HepG2 (cell line): Measurements from ENCODE around the gene ENDOD1. TPM values are rescaled to one million over a fixed set of nuclear protein-coding genes. Genes with fewer than 3 reads are reported as not detected.

Experiments
- DDIT3 ChIP-seq: sonication (generic); formaldehyde crosslinking; IDR thresholded peaks from 2 replicates; pipeline ENCODE4 v1.4.0; 2020; ENCODE audit warnings: mild to moderate bottlenecking, missing genetic modification reagents
- HIC2 ChIP-seq: sonication (generic); formaldehyde crosslinking; IDR thresholded peaks from 2 replicates; pipeline ENCODE4 v1.9.0; 2022; ENCODE audit warnings: low read depth, missing genetic modification reagents
- JDP2 ChIP-seq: sonication (generic); formaldehyde crosslinking; IDR thresholded peaks from 2 replicates; pipeline ENCODE4 v1.8.1; 2022; ENCODE audit warnings: missing genetic modification reagents, borderline replicate concordance
- MAF1 ChIP-seq: sonication (generic); formaldehyde crosslinking; IDR thresholded peaks from 2 replicates; pipeline ENCODE4 v1.5.0; 2020; ENCODE audit warnings: missing genetic modification reagents, borderline replicate concordance
- PATZ1 ChIP-seq: sonication (generic); formaldehyde crosslinking; IDR thresholded peaks from 2 replicates; pipeline ENCODE4 v1.4.0; 2020; ENCODE audit warnings: missing genetic modification reagents
- ZNF253 ChIP-seq: sonication (generic); formaldehyde crosslinking; IDR thresholded peaks from 2 replicates; pipeline ENCODE4 v1.8.0; 2022; ENCODE audit warnings: mild to moderate bottlenecking, missing genetic modification reagents, borderline replicate concordance
- ZNF3 ChIP-seq: IDR thresholded peaks from 2 replicates; pipeline ENCODE4 v1.7.0; 2017; ENCODE audit warnings: inconsistent platforms
- ZNF549 ChIP-seq: sonication (generic); formaldehyde crosslinking; IDR thresholded peaks from 2 replicates; pipeline ENCODE4 v1.5.0; 2020; ENCODE audit warnings: missing genetic modification reagents
- ZNF572 ChIP-seq: sonication (generic); formaldehyde crosslinking; IDR thresholded peaks from 2 replicates; pipeline ENCODE4 v1.5.1; 2020; ENCODE audit warnings: mild to moderate bottlenecking, missing genetic modification reagents
- ZNF589 ChIP-seq: sonication (generic); formaldehyde crosslinking; conservative IDR thresholded peaks from 2 replicates; pipeline ENCODE4 v1.8.0; 2022; ENCODE audit warnings: mild to moderate bottlenecking, moderate library complexity, missing genetic modification reagents
- ZNF598 ChIP-seq: sonication (generic); formaldehyde crosslinking; IDR thresholded peaks from 2 replicates; pipeline ENCODE4 v1.5.1; 2020; ENCODE audit warnings: mild to moderate bottlenecking, missing genetic modification reagents, borderline replicate concordance
- ZNF7 ChIP-seq: IDR thresholded peaks from 2 replicates; pipeline ENCODE4 v1.6.1; 2016; ENCODE audit warnings: missing biosample characterization, missing genetic modification reagents
- ZNF839 ChIP-seq: sonication (generic); formaldehyde crosslinking; IDR thresholded peaks from 2 replicates; pipeline ENCODE4 v1.4.0; 2020; ENCODE audit warnings: missing genetic modification reagents, mild to moderate bottlenecking, borderline replicate concordance
- polyA plus RNA-seq, 8 experiments: library from polyadenylated mRNA; depleted of rRNA in 3 of 8; stranded (reverse) in 7 of 8; unstranded in 1 of 8; fragments of >200 nt; fragmentation: Illumina TruSeq in 4 of 8; extraction: Trizol in 4 of 8; gene quantifications; 2 replicates each; pipeline versions ENCODE4 v1.2.1 to v1.2.3, GENCODE V29; 2011 to 2016; ENCODE audit warnings: low read depth in 4 of 8, missing spikeins in 1 of 8, mixed read lengths in 1 of 8; ENCODE audit not compliant: insufficient read depth in 1 of 8
- total RNA-seq, 5 experiments: library from RNA; depleted of rRNA; stranded (reverse); fragments of >200 nt; fragmentation: Illumina TruSeq; extraction: Trizol; gene quantifications; 2 replicates each; pipeline ENCODE4 v1.2.3, GENCODE V29; 2016; ENCODE audit warnings: low read depth in 1 of 5
- TF ChIP-seq, protein P1 (sequence below): sonication (generic); formaldehyde crosslinking; IDR thresholded peaks from 2 replicates; pipeline ENCODE4 v1.8.1; 2022; ENCODE audit warnings: low read depth, mild to moderate bottlenecking, missing genetic modification reagents
- TF ChIP-seq, protein P2 (sequence below): sonication (generic); formaldehyde crosslinking; IDR thresholded peaks from 2 replicates; pipeline ENCODE4 v1.8.0; 2022; ENCODE audit warnings: mild to moderate bottlenecking, missing genetic modification reagents, borderline replicate concordance
- TF ChIP-seq, protein P3 (sequence below): sonication (generic); formaldehyde crosslinking; IDR thresholded peaks from 2 replicates; pipeline ENCODE4 v1.4.0; 2020; ENCODE audit warnings: mild to moderate bottlenecking, missing genetic modification reagents

The ENDOD1 gene
- total and polyA plus RNA-seq, 2 of the 13 experiments (the other 11 are each of a cell fraction or from before 2014, with no cell fraction given), result 2.0 to 6.8 TPM

DNA sequence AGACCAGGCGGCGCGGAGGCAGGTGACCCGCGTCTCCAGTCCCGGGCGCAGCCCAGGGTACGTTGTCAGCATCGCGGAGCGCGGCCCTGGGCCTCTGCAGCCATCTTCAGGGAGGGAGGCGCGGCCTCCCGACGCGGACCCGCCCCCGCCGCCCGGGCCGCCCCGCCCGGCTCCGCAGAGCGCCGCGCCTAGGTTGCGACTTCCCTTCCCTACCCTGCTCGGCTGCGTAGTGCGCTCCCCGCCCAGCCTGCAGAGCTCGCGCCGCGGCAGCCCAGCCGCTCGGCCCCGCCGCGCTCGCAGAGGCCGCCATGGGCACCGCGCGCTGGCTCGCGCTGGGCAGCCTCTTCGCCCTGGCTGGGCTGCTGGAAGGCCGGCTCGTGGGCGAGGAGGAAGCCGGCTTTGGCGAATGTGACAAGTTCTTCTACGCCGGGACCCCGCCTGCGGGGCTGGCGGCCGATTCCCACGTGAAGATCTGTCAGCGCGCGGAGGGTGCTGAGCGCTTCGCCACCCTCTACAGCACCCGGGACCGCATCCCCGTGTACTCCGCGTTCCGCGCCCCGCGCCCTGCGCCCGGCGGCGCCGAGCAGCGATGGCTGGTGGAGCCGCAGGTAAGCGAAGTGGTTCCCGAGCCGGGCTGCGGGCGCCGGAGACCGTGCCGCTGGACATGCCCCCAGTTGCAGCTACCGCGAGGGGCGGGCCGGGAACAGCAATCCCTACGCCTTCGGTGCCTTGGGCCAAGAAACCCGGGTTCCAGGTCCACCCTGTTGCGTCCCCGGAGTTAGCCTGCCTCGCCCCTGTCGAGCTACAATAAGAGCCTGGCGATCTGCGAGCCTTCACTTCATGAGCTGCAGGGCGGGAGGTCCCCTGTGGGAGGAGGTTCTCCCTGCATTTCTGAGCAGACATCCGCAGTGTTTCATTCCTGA is at the start of gene ENDOD1 (continued):
- TF ChIP-seq PATZ1 (CRISPR knock-in tag) (0 out of 2 replicates have a peak, but pooled peaks have one; percentile 27), ZNF589 (CRISPR knock-in tag) (no peak), DDIT3 (CRISPR knock-in tag) (no peak), MAF1 (CRISPR knock-in tag) (no peak), ZNF7 (CRISPR knock-in tag) (no peak), ZNF598 (CRISPR knock-in tag) (no peak), ZNF3 (CRISPR knock-in tag) (no peak), ZNF572 (CRISPR knock-in tag) (0 out of 2 replicates have a peak, but pooled peaks have one; percentile 52), JDP2 (no peak), ZNF549 (CRISPR knock-in tag) (no peak), ZNF253 (peak; percentile 27; the same call in 1 of the 2 replicates), HIC2 (CRISPR knock-in tag) (no peak), ZNF839 (CRISPR knock-in tag) (no peak)
- TF ChIP-seq, protein P1, sequence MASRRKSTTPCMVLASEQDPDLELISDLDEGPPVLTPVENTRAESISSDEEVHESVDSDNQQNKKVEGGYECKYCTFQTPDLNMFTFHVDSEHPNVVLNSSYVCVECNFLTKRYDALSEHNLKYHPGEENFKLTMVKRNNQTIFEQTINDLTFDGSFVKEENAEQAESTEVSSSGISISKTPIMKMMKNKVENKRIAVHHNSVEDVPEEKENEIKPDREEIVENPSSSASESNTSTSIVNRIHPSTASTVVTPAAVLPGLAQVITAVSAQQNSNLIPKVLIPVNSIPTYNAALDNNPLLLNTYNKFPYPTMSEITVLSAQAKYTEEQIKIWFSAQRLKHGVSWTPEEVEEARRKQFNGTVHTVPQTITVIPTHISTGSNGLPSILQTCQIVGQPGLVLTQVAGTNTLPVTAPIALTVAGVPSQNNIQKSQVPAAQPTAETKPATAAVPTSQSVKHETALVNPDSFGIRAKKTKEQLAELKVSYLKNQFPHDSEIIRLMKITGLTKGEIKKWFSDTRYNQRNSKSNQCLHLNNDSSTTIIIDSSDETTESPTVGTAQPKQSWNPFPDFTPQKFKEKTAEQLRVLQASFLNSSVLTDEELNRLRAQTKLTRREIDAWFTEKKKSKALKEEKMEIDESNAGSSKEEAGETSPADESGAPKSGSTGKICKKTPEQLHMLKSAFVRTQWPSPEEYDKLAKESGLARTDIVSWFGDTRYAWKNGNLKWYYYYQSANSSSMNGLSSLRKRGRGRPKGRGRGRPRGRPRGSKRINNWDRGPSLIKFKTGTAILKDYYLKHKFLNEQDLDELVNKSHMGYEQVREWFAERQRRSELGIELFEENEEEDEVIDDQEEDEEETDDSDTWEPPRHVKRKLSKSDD (CRISPR knock-in tag), result no peak
- TF ChIP-seq, protein P2, sequence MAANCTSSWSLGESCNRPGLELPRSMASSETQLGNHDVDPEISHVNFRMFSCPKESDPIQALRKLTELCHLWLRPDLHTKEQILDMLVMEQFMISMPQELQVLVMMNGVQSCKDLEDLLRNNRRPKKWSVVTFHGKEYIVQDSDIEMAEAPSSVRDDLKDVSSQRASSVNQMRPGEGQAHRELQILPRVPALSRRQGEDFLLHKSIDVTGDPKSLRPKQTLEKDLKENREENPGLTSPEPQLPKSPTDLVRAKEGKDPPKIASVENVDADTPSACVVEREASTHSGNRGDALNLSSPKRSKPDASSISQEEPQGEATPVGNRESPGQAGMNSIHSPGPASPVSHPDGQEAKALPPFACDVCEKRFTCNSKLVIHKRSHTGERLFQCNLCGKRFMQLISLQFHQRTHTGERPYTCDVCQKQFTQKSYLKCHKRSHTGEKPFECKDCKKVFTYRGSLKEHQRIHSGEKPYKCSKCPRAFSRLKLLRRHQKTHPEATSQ (CRISPR knock-in tag), result no peak
- TF ChIP-seq, protein P3, sequence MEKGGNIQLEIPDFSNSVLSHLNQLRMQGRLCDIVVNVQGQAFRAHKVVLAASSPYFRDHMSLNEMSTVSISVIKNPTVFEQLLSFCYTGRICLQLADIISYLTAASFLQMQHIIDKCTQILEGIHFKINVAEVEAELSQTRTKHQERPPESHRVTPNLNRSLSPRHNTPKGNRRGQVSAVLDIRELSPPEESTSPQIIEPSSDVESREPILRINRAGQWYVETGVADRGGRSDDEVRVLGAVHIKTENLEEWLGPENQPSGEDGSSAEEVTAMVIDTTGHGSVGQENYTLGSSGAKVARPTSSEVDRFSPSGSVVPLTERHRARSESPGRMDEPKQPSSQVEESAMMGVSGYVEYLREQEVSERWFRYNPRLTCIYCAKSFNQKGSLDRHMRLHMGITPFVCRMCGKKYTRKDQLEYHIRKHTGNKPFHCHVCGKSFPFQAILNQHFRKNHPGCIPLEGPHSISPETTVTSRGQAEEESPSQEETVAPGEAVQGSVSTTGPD (CRISPR knock-in tag), result no peak
